ENCODE measurements around the gene PDS5A.

PDS5A gene

DNA sequence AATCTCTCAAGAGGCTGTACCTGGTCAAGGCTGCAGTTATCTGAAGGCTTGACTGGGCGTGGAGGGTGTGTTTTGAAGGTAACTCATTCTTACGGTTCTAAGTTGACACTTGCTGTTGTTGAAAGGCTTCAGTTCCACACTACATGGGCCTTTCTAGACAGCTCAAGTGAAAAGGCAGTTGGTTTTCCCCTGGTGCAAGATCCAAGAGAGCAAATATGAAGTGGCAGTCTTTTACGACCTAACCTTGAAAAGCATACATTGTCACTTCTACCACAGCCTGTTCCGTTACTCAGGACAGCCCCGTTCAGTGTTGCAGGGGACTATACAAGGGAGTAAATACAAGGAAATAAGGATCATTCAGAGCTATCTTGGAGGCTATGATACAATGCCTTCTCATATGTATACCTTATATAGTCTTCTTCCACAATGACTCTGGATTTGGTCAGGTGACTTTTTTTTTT lies 46.2 kb downstream of the PDS5A start:
- TF ChIP-seq, protein P1, sequence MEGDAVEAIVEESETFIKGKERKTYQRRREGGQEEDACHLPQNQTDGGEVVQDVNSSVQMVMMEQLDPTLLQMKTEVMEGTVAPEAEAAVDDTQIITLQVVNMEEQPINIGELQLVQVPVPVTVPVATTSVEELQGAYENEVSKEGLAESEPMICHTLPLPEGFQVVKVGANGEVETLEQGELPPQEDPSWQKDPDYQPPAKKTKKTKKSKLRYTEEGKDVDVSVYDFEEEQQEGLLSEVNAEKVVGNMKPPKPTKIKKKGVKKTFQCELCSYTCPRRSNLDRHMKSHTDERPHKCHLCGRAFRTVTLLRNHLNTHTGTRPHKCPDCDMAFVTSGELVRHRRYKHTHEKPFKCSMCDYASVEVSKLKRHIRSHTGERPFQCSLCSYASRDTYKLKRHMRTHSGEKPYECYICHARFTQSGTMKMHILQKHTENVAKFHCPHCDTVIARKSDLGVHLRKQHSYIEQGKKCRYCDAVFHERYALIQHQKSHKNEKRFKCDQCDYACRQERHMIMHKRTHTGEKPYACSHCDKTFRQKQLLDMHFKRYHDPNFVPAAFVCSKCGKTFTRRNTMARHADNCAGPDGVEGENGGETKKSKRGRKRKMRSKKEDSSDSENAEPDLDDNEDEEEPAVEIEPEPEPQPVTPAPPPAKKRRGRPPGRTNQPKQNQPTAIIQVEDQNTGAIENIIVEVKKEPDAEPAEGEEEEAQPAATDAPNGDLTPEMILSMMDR (IDR thresholded peaks at IDR 0.05; ENCODE audit: low read depth, low read length, missing control alignments): no peak
- no peak overlapping the region for H3K4me3 ChIP-seq (ENCODE audit: low read depth, low read length)
- in situ Hi-C loops (cut with HindIII; ENCODE audit: low sequenced_read_pairs): no loop called here
- DNase-seq (ENCODE audit: low read depth): no peak

DNA sequence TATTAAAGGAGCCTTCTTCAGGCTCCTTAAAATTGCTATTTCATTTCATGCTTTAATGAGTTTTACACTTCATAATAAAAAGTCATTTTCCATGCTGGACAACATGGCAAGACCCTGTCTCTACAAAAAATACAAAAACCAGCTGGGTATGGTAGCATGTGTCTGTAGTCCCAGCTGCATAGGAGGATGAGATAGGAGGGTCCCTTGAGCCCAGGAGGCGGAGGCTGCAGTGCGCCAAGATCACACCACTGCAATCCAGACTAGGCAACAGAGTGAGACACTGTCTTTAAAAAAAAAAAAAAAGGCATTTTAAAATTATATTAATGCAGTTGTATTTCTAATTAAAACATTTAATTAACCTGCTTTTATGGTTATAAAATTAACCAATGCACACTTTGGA lies 49.2 kb downstream of the PDS5A start:
- DNase-seq (ENCODE audit: low read depth): no peak

DNA sequence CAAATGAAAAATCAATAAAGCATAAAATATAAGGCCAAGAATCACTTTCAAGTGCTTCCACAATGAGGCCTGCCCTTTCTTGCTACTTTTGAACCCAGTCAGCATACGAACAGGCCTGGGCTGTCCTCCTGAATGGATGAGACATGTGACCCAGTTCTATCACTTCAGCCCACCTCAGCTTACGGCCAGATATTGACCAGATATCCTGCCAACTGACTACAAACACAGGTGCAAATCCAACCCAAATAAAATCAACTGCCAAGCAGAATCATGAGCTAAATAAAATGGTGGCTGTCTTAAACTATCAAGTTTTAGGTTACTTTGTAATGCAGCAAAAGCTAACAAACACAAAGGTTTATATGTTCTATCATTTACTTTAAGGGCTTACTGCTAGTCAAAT lies 53.7 kb downstream of the PDS5A start:
- no peak overlapping the region for H3K4me3 ChIP-seq (ENCODE audit: low read depth, low read length)
- TF ChIP-seq, protein P1 (IDR thresholded peaks at IDR 0.05; ENCODE audit: low read depth, low read length, missing control alignments): no peak
- in situ Hi-C loops (cut with HindIII; ENCODE audit: low sequenced_read_pairs): no loop called here
- no peak for DNase-seq (ENCODE audit: low read depth)

More for the DNA sequence above, 49.2 kb downstream of the PDS5A start:
- TF ChIP-seq, protein P1 (IDR thresholded peaks at IDR 0.05; ENCODE audit: low read depth, low read length, missing control alignments): no peak
- H3K4me3 ChIP-seq (ENCODE audit: low read depth, low read length): no peak overlapping the region
- in situ Hi-C loops (cut with HindIII; ENCODE audit: low sequenced_read_pairs): no loop called here

DNA sequence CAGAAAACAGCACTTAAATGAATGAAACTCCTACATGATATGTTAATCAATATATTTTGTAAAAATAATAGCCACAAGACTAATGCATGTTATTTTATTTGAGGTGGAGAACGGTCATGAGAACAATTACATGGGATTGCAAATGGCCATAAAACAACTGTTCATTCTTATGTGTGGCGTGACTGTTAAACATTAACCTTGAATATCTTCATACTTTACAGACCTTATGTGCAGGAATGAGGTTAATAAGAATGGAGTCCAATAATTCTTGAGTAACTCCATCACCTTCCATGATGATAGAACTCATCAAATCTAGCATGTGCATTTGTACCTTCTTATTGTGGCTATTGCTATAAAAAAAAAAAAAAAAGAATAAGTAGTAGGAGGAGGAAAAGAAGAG lies 55.3 kb downstream of the PDS5A start:
- in situ Hi-C loops (cut with HindIII; ENCODE audit: low sequenced_read_pairs): no loop called here
- TF ChIP-seq, protein P1 (IDR thresholded peaks at IDR 0.05; ENCODE audit: low read depth, low read length, missing control alignments): no peak
- H3K4me3 ChIP-seq (ENCODE audit: low read depth, low read length): no peak overlapping the region
- DNase-seq (ENCODE audit: low read depth): no peak

DNA sequence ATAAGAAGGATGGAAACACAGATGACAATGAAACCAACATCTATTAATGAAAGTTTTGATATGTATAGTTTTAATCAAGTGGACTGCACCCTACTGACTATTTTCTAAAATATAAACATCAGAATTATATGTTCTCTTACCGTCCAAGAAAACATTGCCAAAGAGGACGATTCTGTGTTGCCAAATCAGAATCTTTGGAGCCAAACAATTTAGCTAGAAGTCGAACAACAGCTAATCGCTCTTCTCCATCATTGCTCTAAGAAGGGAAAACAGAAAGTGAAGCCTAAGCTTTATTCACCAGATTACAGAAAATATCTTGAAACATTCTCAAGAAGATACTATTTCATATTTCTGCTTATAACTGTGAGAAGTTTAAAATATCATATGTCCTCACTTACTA lies 64.2 kb downstream of the PDS5A start:
- TF ChIP-seq, protein P1 (IDR thresholded peaks at IDR 0.05; ENCODE audit: low read depth, low read length, missing control alignments): no peak
- in situ Hi-C loops (cut with HindIII; ENCODE audit: low sequenced_read_pairs): no loop called here
- no peak for DNase-seq (ENCODE audit: low read depth)
- no peak overlapping the region for H3K4me3 ChIP-seq (ENCODE audit: low read depth, low read length)

DNA sequence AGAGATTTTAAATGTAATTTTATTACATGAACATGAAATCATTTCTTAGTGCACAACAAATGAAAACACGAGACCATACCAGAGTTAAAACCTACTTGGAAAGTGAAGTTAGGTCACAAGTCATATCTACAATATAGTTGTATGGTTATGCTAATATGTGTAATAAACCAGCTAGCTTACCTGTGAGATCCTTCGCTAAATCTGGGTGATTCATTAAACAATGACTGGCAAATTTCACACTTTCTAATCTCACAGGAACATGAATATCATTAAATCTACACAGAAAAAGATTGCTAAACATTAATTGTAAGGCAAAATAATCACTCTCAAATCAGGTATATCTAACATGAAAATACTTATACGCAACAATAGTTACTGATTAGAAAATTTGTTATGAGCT lies 67.6 kb downstream of the PDS5A start:
- DNase-seq (ENCODE audit: low read depth): no peak
- TF ChIP-seq, protein P1 (IDR thresholded peaks at IDR 0.05; ENCODE audit: low read depth, low read length, missing control alignments): no peak
- H3K4me3 ChIP-seq (ENCODE audit: low read depth, low read length): no peak overlapping the region
- in situ Hi-C loops (cut with HindIII; ENCODE audit: low sequenced_read_pairs): no loop called here

DNA sequence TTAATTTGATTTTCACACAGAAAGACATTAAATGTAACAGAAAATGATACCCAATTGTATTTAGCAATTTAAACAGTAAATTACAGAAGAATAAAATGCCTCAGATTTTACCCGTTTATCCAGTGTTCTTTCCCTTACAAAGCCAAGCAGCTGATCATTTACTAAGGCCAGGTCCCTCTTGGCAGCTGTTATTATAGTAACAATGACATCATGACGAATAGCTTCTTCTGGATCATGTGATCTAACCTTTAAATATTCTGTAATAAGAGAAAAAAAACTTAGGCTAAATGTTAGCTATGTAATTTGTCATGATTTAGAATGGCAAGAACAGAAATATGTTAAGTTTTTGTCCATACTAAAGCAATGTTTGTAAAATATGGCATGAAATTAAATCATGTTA lies 69.4 kb downstream of the PDS5A start:
- H3K4me3 ChIP-seq (ENCODE audit: low read depth, low read length): no peak overlapping the region
- TF ChIP-seq, protein P1 (IDR thresholded peaks at IDR 0.05; ENCODE audit: low read depth, low read length, missing control alignments): no peak
- no peak for DNase-seq (ENCODE audit: low read depth)
- in situ Hi-C loops (cut with HindIII; ENCODE audit: low sequenced_read_pairs): no loop called here

Measured in astrocyte of the cerebellum (primary cell).